K562 treated with DMSO at 1 percent for 24 hours (cell line): Measurements from ENCODE around the gene DGAT2. TPM values are rescaled to one million over a fixed set of nuclear protein-coding genes. Genes with fewer than 3 reads are reported as not detected.

ENCODE experiments used
- total RNA-seq: library from RNA; unstranded; fragments of 300-600 nt; gene quantifications from 2 replicates; pipeline ENCODE4 v1.2.3, GENCODE V29; 2022; ENCODE audit warnings: low read depth; ENCODE audit not compliant: insufficient read depth

DGAT2 gene, protein sequence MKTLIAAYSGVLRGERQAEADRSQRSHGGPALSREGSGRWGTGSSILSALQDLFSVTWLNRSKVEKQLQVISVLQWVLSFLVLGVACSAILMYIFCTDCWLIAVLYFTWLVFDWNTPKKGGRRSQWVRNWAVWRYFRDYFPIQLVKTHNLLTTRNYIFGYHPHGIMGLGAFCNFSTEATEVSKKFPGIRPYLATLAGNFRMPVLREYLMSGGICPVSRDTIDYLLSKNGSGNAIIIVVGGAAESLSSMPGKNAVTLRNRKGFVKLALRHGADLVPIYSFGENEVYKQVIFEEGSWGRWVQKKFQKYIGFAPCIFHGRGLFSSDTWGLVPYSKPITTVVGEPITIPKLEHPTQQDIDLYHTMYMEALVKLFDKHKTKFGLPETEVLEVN
- total RNA-seq, result 6.8 and 7.3 TPM in 2 replicates

DNA sequence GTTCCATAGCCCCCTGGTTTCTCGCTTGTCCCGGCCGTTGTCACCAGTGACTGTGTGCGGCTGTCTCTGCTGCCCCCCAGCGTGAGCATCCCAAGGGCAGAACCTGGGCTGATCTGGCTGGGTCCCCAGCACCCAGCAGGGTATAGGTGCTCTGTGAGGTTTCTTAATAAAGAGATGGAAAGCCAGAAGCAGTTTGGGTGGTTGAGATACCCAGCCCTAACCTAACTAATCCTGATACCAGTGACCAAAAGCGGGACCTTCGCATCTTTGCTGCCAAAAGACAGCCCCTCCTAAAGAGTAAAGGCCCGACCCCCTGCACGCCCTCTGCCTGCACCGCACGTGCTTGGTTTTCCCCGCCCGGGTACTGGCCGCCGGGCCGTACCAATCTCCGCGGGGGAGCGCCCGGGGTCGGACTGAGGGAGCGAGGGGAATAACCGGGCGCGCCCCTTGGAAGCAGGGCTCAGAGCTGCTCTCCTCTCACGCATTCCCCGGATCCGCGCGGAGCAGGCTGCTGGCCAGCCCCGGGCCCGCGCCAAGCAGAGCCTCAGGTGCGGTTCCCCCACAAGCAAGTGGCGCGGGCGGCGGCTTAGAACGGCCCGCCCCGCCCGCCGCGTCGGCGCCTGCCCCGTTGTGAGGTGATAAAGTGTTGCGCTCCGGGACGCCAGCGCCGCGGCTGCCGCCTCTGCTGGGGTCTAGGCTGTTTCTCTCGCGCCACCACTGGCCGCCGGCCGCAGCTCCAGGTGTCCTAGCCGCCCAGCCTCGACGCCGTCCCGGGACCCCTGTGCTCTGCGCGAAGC lies at the start of gene DGAT2:
DGAT2 (plus strand) TSS at position 667 of the 797 bp plus-strand sequence. CDS start 214 bp downstream, outside the sequence.

DNA sequence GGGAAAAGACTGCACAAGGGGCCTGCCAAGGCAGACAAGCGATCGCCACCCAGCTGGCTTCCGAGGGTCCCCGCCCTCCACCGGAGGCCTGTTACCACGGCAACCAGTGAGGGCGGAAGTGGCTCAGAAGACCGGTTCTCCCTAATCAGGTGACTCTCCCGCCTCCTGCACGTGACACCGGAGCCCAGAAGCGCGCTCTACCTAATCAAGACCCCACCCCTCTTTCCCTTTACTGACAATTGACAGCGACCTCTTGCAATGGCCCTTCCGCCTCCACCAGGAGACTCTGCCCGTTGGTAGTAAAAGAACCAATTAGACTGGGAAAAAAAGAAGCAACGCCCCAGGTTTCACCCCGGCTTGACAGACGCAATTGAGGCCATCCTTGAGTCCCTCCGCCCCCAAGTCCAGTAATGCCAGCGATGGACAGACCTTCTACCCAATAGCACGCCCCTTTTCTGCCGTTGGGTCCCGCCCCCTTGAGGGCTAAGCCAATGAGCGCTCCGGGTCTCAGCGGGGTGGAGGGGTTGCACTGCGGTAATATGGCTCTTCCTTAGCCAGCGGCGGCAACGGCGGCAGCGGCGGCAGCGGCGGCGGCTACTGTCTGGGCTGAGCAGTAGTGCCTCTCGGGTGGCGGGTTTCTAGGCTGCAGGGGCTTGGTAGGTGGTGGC lies 46.2 kb downstream of the DGAT2 start, which contains the start of gene UVRAG:
UVRAG (plus strand) TSS at position 534 of the 668 bp plus-strand sequence. CDS start 198 bp downstream, outside the sequence.

Other genes starting within 250 kb of the DGAT2 start
- gene GDPD5, start 242.8 kb upstream of the DGAT2 start, total RNA-seq, result 56.9 and 60.9 TPM in 2 replicates
- gene SERPINH1, start 206.5 kb upstream of the DGAT2 start, total RNA-seq, result 243 and 270 TPM in 2 replicates
- not detected in 2 replicates for gene MAP6, start 99.7 kb upstream of the DGAT2 start, total RNA-seq
- gene MOGAT2, start 50.9 kb upstream of the DGAT2 start, total RNA-seq, result 0.19 and 0.45 TPM in 2 replicates
- gene UVRAG, start 46.4 kb downstream of the DGAT2 start, total RNA-seq, result 10.7 and 13.5 TPM in 2 replicates